ENCODE data around the gene EFR3B. TPM values are rescaled to one million over a fixed set of nuclear protein-coding genes. Genes with fewer than 3 reads are reported as not detected.
A peak's percentile ranks its signal among the peaks of the same experiment; 100 is the strongest.

Gene EFR3B
- total and polyA plus RNA-seq, 2 of the 4 experiments (the other 2 are of a cell fraction): 0.38 to 0.90 TPM

DNA sequence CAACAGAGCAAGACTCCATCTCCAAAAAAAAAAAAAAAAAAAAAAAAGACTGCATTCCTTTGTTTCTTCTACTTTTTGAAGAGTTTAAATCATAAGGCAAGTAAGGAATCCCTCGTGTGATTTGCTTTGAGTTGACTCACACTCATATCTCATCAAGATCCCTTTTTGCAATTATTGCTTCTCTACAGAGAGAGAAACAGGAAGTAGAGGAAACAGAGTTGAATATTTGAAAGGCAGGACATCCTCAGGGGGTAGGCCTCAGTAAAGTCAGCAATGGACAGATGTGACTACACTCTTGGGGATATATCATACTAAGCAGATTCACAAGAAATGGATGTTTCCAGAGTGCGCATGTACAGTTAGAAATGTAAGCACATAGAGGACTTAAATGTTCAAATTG is 11.2 kb upstream of the EFR3B start:
- H3K4me1 ChIP-seq (ENCODE audit: control insufficient read depth, insufficient read depth, low read length): no peaks in the 10 kb centered on the region
- no peak overlapping the region for H2AFZ ChIP-seq (replicated peaks; ENCODE audit: low read length, poor library complexity)
- H3K27ac ChIP-seq (ENCODE audit: insufficient read depth, low read length): no peak overlapping the region
- no peak overlapping the region for H2AK5ac ChIP-seq (ENCODE audit: low read depth, low read length)
- H3K9ac ChIP-seq (ENCODE audit: low read depth, low read length): no peak overlapping the region
- no peak overlapping the region for H3K4me3 ChIP-seq (ENCODE audit: insufficient read depth, low read depth, low read length)
- no peak overlapping the region for H2BK120ac ChIP-seq (ENCODE audit: low read depth, low read length)
- H3K23ac ChIP-seq (ENCODE audit: low read depth, low read length): no peak overlapping the region
- no CpG with 5 or more reads among the region's 2 CpGs for WGBS, 2 experiments (ENCODE audit: extremely low coverage in 2 of 2, insufficient read length in 1 of 2)
- CTCF ChIA-PET: no interaction called here
- H3K14ac ChIP-seq (replicated peaks; ENCODE audit: low read depth, low read length): no peak overlapping the region
- no peak overlapping the region for H3K4me2 ChIP-seq (ENCODE audit: low read depth, low read length)
- peaks cover 39% of the 10 kb centered on the region for H3K27me3 ChIP-seq (ENCODE audit: control insufficient read depth, insufficient read depth, low read length)
- no peak overlapping the region for H3K56ac ChIP-seq (ENCODE audit: extremely low read depth, insufficient read depth, low read length)
- no peak overlapping the region for H3K18ac ChIP-seq (ENCODE audit: low read depth, low read length)
- no TSS peak for BruUV-seq (replicated peaks)
- no peaks in the 10 kb centered on the region for H3K79me1 ChIP-seq (ENCODE audit: low read depth in 1 of 2, low read length in 2 of 2)
- H2BK5ac ChIP-seq (ENCODE audit: low read depth, low read length, poor library complexity, severe bottlenecking): no peak overlapping the region
- H3K36me3 ChIP-seq (ENCODE audit: control insufficient read depth, insufficient read depth, low read length): no peaks in the 10 kb centered on the region
- POLR2A ChIA-PET (ENCODE audit: unreplicated experiment): no interaction called here
- H3K9me1 ChIP-seq (ENCODE audit: insufficient read depth, low read length): 0 out of 2 replicates have a peak, but pooled peaks cover 3% of the 10 kb centered on the region
- peak; percentile 7 for DNase-seq
- H2AK9ac ChIP-seq (replicated peaks; ENCODE audit: low read depth, low read length, poor library complexity): no peak overlapping the region
- intact Hi-C loops (cut with micrococcal nuclease): no loop called here
- peak; percentile 32; the same call in 1 of the 2 replicates for ATAC-seq (ENCODE audit: low read depth)
- peaks cover 4% of the 10 kb centered on the region; the same call in 1 of the 2 replicates for H3K9me3 ChIP-seq (ENCODE audit: control insufficient read depth, insufficient read depth, low read length)
- H4K5ac ChIP-seq (ENCODE audit: low read depth, low read length): no peak overlapping the region
- TF ChIP-seq CHD1 (IDR thresholded peaks at IDR 0.05; ENCODE audit: low read depth, low read length) (no peak), MAFK (IDR thresholded peaks at IDR 0.05; ENCODE audit: low read depth, low read length) (no peak), RFX5 (IDR thresholded peaks at IDR 0.05; ENCODE audit: low read depth, low read length) (no peak), SMC3 (IDR thresholded peaks at IDR 0.05; ENCODE audit: low read depth, low read length) (no peak), NFE2L2 (IDR thresholded peaks at IDR 0.05; ENCODE audit: low read depth, low read length) (no peak), RAD21 (IDR thresholded peaks at IDR 0.05; ENCODE audit: low read length) (no peak), RCOR1 (IDR thresholded peaks at IDR 0.05; ENCODE audit: insufficient replicate concordance, low read length) (no peak), CEBPB (IDR thresholded peaks at IDR 0.05; ENCODE audit: low read depth, low read length) (no peak), POLR2A (IDR thresholded peaks at IDR 0.05; ENCODE audit: low read depth, low read length) (no peak), MAZ (IDR thresholded peaks at IDR 0.05; ENCODE audit: borderline replicate concordance, low read depth, low read length) (no peak)
- TF ChIP-seq, protein P1, sequence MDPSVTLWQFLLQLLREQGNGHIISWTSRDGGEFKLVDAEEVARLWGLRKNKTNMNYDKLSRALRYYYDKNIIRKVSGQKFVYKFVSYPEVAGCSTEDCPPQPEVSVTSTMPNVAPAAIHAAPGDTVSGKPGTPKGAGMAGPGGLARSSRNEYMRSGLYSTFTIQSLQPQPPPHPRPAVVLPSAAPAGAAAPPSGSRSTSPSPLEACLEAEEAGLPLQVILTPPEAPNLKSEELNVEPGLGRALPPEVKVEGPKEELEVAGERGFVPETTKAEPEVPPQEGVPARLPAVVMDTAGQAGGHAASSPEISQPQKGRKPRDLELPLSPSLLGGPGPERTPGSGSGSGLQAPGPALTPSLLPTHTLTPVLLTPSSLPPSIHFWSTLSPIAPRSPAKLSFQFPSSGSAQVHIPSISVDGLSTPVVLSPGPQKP (IDR thresholded peaks at IDR 0.05; ENCODE audit: borderline replicate concordance, low read depth, low read length): no peak
- TF ChIP-seq, protein P2, sequence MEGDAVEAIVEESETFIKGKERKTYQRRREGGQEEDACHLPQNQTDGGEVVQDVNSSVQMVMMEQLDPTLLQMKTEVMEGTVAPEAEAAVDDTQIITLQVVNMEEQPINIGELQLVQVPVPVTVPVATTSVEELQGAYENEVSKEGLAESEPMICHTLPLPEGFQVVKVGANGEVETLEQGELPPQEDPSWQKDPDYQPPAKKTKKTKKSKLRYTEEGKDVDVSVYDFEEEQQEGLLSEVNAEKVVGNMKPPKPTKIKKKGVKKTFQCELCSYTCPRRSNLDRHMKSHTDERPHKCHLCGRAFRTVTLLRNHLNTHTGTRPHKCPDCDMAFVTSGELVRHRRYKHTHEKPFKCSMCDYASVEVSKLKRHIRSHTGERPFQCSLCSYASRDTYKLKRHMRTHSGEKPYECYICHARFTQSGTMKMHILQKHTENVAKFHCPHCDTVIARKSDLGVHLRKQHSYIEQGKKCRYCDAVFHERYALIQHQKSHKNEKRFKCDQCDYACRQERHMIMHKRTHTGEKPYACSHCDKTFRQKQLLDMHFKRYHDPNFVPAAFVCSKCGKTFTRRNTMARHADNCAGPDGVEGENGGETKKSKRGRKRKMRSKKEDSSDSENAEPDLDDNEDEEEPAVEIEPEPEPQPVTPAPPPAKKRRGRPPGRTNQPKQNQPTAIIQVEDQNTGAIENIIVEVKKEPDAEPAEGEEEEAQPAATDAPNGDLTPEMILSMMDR (conservative IDR thresholded peaks at IDR 0.05; ENCODE audit: low read depth, low read length): no peak
- TF ChIP-seq, protein P3, sequence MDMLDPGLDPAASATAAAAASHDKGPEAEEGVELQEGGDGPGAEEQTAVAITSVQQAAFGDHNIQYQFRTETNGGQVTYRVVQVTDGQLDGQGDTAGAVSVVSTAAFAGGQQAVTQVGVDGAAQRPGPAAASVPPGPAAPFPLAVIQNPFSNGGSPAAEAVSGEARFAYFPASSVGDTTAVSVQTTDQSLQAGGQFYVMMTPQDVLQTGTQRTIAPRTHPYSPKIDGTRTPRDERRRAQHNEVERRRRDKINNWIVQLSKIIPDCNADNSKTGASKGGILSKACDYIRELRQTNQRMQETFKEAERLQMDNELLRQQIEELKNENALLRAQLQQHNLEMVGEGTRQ (IDR thresholded peaks at IDR 0.05; ENCODE audit: low read depth, low read length): no peak
- no peak overlapping the region for H2BK20ac ChIP-seq (ENCODE audit: low read depth, low read length)
- in situ Hi-C loops (cut with MboI; ENCODE audit: low sequenced_read_pairs): no loop called here
- H4K8ac ChIP-seq (ENCODE audit: low read depth in 2 of 2, low read length in 2 of 2): no peak overlapping the region
- no peak overlapping the region for H3K4ac ChIP-seq (ENCODE audit: low read depth, low read length)
- no peaks in the 10 kb centered on the region for H4K20me1 ChIP-seq (ENCODE audit: insufficient read depth, low read length)
- dilution Hi-C loops (cut with HindIII; ENCODE audit: low sequenced_read_pairs, unreplicated experiment): no loop called here
- H4K91ac ChIP-seq (ENCODE audit: insufficient read depth, low read depth, low read length): no peak overlapping the region
- no peak overlapping the region for H2BK15ac ChIP-seq (ENCODE audit: low read depth, low read length)

All from IMR-90 (cell line).